Fibroblast of lung (primary cell): ENCODE measurements around the gene FAM187B. TPM values are rescaled to one million over a fixed set of nuclear protein-coding genes. Genes with fewer than 3 reads are reported as not detected.
A peak's percentile ranks its signal among the peaks of the same experiment; 100 is the strongest.

Experiments
- DNase-seq, 2 donors: peaks; one replicate each; pipeline versions ENCODE4 v3.0.0 to v3.0.0-alpha.2; 2010; ENCODE audit warnings: low read depth in 2 of 2
- H2AFZ ChIP-seq: 2 replicates; pipeline ENCODE4 v1.5.1; 2012; ENCODE audit warnings: low read length, control low read depth, inconsistent platforms
- H3K27ac ChIP-seq: 2 replicates; pipeline ENCODE4 v1.5.1; 2011; ENCODE audit warnings: low read length, control low read depth; ENCODE audit not compliant: insufficient read depth
- H3K27me3 ChIP-seq: 2 replicates; pipeline ENCODE4 v1.5.1; 2011; ENCODE audit warnings: mild to moderate bottlenecking, low read length; ENCODE audit not compliant: control insufficient read depth, insufficient read depth
- H3K36me3 ChIP-seq: 2 replicates; pipeline ENCODE4 v1.5.1; 2011; ENCODE audit warnings: low read length; ENCODE audit not compliant: control insufficient read depth, insufficient read depth
- H3K4me1 ChIP-seq: 2 replicates; pipeline ENCODE4 v1.5.1; 2011; ENCODE audit warnings: low read length; ENCODE audit not compliant: control insufficient read depth, insufficient read depth; ENCODE audit errors: extremely low read depth
- H3K4me2 ChIP-seq: 2 replicates; pipeline ENCODE4 v1.5.1; 2011; ENCODE audit warnings: low read length, control low read depth; ENCODE audit not compliant: insufficient read depth; ENCODE audit errors: extremely low read depth
- H3K4me3 ChIP-seq, 4 experiments: fragments of 200-600 bp in 1 of 4; sonication (generic) in 1 of 4; replicated peaks in 1 of 4; 2 replicates each; pipeline ENCODE4 v1.5.1; 2011 to 2016; ENCODE audit warnings: low read length in 4 of 4, low read depth in 3 of 4, mild to moderate bottlenecking in 3 of 4, control low read depth in 2 of 4, inconsistent platforms in 1 of 4, mixed read lengths in 1 of 4; ENCODE audit not compliant: insufficient read depth in 1 of 4; ENCODE audit errors: control extremely low read depth in 1 of 4
- H3K79me2 ChIP-seq: 2 replicates; pipeline ENCODE4 v1.5.1; 2012; ENCODE audit warnings: mild to moderate bottlenecking, low read length, inconsistent platforms; ENCODE audit not compliant: control insufficient read depth, insufficient read depth
- H3K9ac ChIP-seq: 2 replicates; pipeline ENCODE4 v1.5.1; 2011; ENCODE audit warnings: mild to moderate bottlenecking, low read length, control low read depth; ENCODE audit not compliant: insufficient read depth
- H3K9me3 ChIP-seq: 2 replicates; pipeline ENCODE4 v1.5.1; 2012; ENCODE audit warnings: low read depth, low read length; ENCODE audit not compliant: control insufficient read depth, insufficient read depth
- H4K20me1 ChIP-seq: 2 replicates; pipeline ENCODE4 v1.5.1; 2011; ENCODE audit warnings: low read length; ENCODE audit not compliant: control insufficient read depth, insufficient read depth; ENCODE audit errors: extremely low read depth
- CTCF ChIP-seq, 2 donors: IDR thresholded peaks in 1 of 2; conservative IDR thresholded peaks in 1 of 2; 1 replicate in 1 of 2; 2 replicates in 1 of 2; pipeline ENCODE4 v1.5.1; 2011 to 2012; ENCODE audit warnings: low read length in 2 of 2, control low read depth in 1 of 2, inconsistent platforms in 1 of 2, low read depth in 1 of 2, mild to moderate bottlenecking in 1 of 2
- EZH2 ChIP-seq: IDR thresholded peaks from 2 replicates; pipeline ENCODE4 v1.5.1; 2012; ENCODE audit warnings: low read length, control low read depth, mild to moderate bottlenecking; ENCODE audit errors: missing control alignments
- polyA plus RNA-seq, 2 donors: library from polyadenylated mRNA; depleted of rRNA in 1 of 2; stranded (reverse) in 1 of 2; unstranded in 1 of 2; fragments of >200 nt; gene quantifications; 2 replicates each; pipeline ENCODE4 v1.2.1, GENCODE V29; 2011 to 2012; ENCODE audit warnings: missing spikeins in 1 of 2
- total RNA-seq: library from RNA; depleted of rRNA; stranded (reverse); fragments of >200 nt; gene quantifications from 2 replicates; pipeline ENCODE4 v1.2.1, GENCODE V29; 2014

FAM187B gene
- total and polyA plus RNA-seq, 2 donors (not counting 1 experiment from before 2014, with no cell fraction given) = not detected

GRCh38 chr19:35267818-35268535 lies 39.4 kb upstream of the FAM187B start:
- H3K79me2 ChIP-seq = peaks cover 12% of the 10 kb centered on the region
- DNase-seq = peak; percentile 62 to 67

GRCh38 chr19:35267353-35267817 lies 38.8 kb upstream of the FAM187B start:
- peaks cover 12% of the 10 kb centered on the region for H3K79me2 ChIP-seq
- peak overlapping the region; percentile 81 to 96 (median 88) for H3K4me3 ChIP-seq
- DNase-seq = peak in 1 of 2 donors; percentile 33
- H2AFZ ChIP-seq = peak overlapping the region; percentile 49
- peak overlapping the region; percentile 87 for H3K4me2 ChIP-seq
- H3K36me3 ChIP-seq = peaks cover 13% of the 10 kb centered on the region
- H3K9ac ChIP-seq = peak overlapping the region; percentile 89
- H3K27me3 ChIP-seq = no peaks in the 10 kb centered on the region
- H3K4me1 ChIP-seq = peaks cover 2% of the 10 kb centered on the region
- peak overlapping the region; percentile 78 for H3K27ac ChIP-seq
- H4K20me1 ChIP-seq = no peaks in the 10 kb centered on the region
- H3K9me3 ChIP-seq = no peaks in the 10 kb centered on the region
- TF ChIP-seq EZH2 (no peak), CTCF (conservative IDR thresholded peaks at IDR 0.05 in 1 of 2, IDR thresholded peaks at IDR 0.05 in 1 of 2; ENCODE audit: low read depth in 1 of 2, low read length in 2 of 2) (no peak)

More at GRCh38 chr19:35267818-35268535, 39.4 kb upstream of the FAM187B start:
- Histone ChIP-seq H3K4me1 (peaks cover 2% of the 10 kb centered on the region), H3K9ac (peak overlapping the region; percentile 89), H4K20me1 (no peaks in the 10 kb centered on the region), H3K27ac (peak overlapping the region; percentile 78), H2AFZ (peak overlapping the region; percentile 49), H3K4me2 (peak overlapping the region; percentile 87), H3K36me3 (peaks cover 14% of the 10 kb centered on the region), H3K4me3 (peak overlapping the region; percentile 81 to 96 (median 88)), H3K9me3 (no peaks in the 10 kb centered on the region), H3K27me3 (no peaks in the 10 kb centered on the region)
- TF ChIP-seq EZH2 (no peak), CTCF (conservative IDR thresholded peaks at IDR 0.05 in 1 of 2, IDR thresholded peaks at IDR 0.05 in 1 of 2; ENCODE audit: low read depth in 1 of 2, low read length in 2 of 2) (no peak)

- Histone ChIP-seq H2AFZ (no peak overlapping the region), H3K9me3 (no peaks in the 10 kb centered on the region), H3K4me3 (peak overlapping the region; percentile 81 to 96 (median 88)), H3K27me3 (no peaks in the 10 kb centered on the region), H3K4me1 (peaks cover 2% of the 10 kb centered on the region), H4K20me1 (no peaks in the 10 kb centered on the region), H3K4me2 (peak overlapping the region; percentile 87), H3K79me2 (peaks cover 12% of the 10 kb centered on the region), H3K27ac (peak overlapping the region; percentile 78), H3K9ac (peak overlapping the region; percentile 89), H3K36me3 (peaks cover 10% of the 10 kb centered on the region)
- no peak for DNase-seq
- no peak for TF ChIP-seq EZH2
- no peak for TF ChIP-seq CTCF (conservative IDR thresholded peaks at IDR 0.05 in 1 of 2, IDR thresholded peaks at IDR 0.05 in 1 of 2; ENCODE audit: low read depth in 1 of 2, low read length in 2 of 2)
Measured at GRCh38 chr19:35266520-35267352, 38.2 kb upstream of the FAM187B start.
